ENCODE data around the gene SUPT20HL1. TPM values are rescaled to one million over a fixed set of nuclear protein-coding genes. Genes with fewer than 3 reads are reported as not detected.
A peak's percentile ranks its signal among the peaks of the same experiment; 100 is the strongest.

SUPT20HL1 gene
- total RNA-seq, 4 donors from 2014 or later = 1.6 TPM; not detected in 3

DNA sequence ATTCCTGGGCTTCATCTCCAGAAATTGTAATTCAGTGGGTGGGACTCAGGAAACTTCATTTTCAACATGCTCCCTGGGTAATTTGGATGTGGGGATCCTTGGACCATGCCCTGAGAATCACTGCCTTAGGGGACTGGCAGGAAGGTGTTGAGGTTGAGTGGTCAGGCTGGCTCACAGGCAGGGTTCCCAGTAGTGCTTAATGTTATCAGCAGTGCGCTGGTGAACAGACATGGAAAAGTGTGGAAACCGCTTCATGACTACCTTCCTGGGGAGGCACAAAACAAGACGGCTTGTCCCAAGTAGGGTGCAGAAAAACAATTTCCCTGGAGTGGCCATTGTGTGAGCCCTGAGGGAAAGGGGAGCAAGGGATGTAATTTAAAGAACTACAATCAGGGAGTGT, 31.4 kb downstream of the SUPT20HL1 start:
- intact Hi-C loops (cut with DNase I; ENCODE audit: low total_unique reads) = no loop called here
- TF ChIP-seq POLR2A (IDR thresholded peaks at IDR 0.05) = no peak
- TF ChIP-seq, protein P1, sequence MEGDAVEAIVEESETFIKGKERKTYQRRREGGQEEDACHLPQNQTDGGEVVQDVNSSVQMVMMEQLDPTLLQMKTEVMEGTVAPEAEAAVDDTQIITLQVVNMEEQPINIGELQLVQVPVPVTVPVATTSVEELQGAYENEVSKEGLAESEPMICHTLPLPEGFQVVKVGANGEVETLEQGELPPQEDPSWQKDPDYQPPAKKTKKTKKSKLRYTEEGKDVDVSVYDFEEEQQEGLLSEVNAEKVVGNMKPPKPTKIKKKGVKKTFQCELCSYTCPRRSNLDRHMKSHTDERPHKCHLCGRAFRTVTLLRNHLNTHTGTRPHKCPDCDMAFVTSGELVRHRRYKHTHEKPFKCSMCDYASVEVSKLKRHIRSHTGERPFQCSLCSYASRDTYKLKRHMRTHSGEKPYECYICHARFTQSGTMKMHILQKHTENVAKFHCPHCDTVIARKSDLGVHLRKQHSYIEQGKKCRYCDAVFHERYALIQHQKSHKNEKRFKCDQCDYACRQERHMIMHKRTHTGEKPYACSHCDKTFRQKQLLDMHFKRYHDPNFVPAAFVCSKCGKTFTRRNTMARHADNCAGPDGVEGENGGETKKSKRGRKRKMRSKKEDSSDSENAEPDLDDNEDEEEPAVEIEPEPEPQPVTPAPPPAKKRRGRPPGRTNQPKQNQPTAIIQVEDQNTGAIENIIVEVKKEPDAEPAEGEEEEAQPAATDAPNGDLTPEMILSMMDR (IDR thresholded peaks at IDR 0.05) = no peak

DNA sequence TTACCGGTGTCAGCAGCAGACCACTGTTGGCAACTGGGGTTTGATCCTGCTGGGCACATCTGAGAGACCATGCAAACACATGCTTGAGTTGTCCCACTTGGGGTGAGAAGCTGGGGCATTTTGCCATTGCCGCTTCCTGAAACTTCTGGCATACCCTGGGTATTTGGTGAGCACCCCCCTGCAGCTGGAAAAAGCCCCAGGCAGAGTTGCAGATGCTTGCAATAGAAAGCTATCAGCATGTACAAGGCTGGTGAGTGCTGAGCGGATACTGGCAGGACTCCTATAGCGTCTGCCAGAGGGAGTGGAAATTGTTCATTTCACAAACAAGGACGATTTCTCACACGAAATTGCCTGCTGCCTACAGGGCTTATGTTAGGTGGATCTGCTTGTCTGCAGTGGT, 32.3 kb downstream of the SUPT20HL1 start:
- no peak overlapping the region for H3K27ac ChIP-seq
- no peaks in the 10 kb centered on the region for H3K27me3 ChIP-seq
- no peaks in the 10 kb centered on the region for H3K36me3 ChIP-seq
- no peak overlapping the region for H3K4me3 ChIP-seq
- no peaks in the 10 kb centered on the region for H3K9me3 ChIP-seq
- TF ChIP-seq, protein P1 (IDR thresholded peaks at IDR 0.05) = no peak
- TF ChIP-seq POLR2A (IDR thresholded peaks at IDR 0.05) = no peak
- intact Hi-C loops (cut with DNase I; ENCODE audit: low total_unique reads) = no loop called here
- H3K4me1 ChIP-seq = no peaks in the 10 kb centered on the region
- DNase-seq = no peak

More for the DNA sequence above, 31.4 kb downstream of the SUPT20HL1 start:
- no peaks in the 10 kb centered on the region for H3K27me3 ChIP-seq
- H3K4me3 ChIP-seq = no peak overlapping the region
- H3K9me3 ChIP-seq = no peaks in the 10 kb centered on the region
- no peaks in the 10 kb centered on the region for H3K4me1 ChIP-seq
- DNase-seq = no peak
- no peak overlapping the region for H3K27ac ChIP-seq
- no peaks in the 10 kb centered on the region for H3K36me3 ChIP-seq

DNA sequence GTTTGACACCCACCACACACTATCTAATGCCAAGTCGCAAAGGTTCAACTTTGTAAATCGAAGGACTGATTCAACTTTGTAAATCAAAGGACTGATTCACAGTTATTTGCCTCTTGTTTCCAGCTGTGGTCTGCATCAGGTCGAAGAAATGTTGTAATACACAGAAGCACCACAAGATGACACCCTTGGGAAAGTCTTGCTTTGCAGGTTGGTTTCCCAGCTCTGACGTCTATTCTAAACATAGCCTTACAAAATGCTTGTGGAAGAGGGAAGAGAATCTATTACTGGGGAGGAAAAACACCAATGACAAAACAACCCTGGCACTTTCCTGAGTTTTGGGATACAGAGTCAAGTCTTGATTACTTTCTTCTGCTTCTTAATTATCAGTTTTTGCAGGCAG, 35.3 kb downstream of the SUPT20HL1 start:
- Histone ChIP-seq H3K36me3 (no peaks in the 10 kb centered on the region), H3K27me3 (no peaks in the 10 kb centered on the region), H3K9me3 (no peaks in the 10 kb centered on the region), H3K4me3 (no peak overlapping the region), H3K27ac (peak overlapping the region; percentile 27 to 49), H3K4me1 (no peaks in the 10 kb centered on the region)
- intact Hi-C loops (cut with DNase I; ENCODE audit: low total_unique reads) = no loop called here
- TF ChIP-seq, protein P1 (IDR thresholded peaks at IDR 0.05) = peak; percentile 68 to 85 (median 74)
- no peak for TF ChIP-seq POLR2A (IDR thresholded peaks at IDR 0.05)
- peak; percentile 27 to 52 for DNase-seq

DNA sequence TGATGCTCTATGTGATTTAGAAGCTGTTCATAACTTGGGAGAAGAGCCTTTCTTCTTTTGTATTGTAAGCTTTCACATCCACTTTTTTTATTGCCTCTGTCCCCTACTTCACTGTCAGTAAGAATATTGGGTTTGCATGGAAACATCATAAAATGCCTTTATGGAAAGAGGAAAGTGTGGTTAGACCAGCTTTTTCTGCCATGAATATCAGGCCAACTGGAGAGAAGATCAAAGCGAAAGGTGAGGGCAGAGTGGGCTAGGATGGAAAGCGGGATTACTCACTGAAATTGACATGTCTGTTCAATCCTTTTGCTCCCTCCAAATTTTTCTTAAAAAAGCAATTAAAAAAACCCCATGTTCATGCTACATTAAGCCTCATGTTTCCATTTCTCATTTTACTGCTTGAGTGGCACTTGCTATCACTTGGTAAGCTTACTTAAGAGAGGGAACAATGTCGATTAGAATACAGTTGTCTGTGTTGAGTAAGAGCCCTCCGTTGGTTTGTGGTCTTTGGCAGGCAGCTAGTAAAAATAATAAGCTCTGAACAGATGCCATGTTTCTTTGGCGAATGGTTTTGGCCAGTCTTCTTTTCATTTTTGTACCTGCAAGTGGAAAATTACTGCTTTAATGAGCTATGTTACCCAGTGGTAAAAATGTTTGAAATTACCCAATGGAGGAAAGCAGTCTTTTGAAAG, 35.9 kb downstream of the SUPT20HL1 start:
- Histone ChIP-seq H3K4me1 (no peaks in the 10 kb centered on the region), H3K9me3 (no peaks in the 10 kb centered on the region), H3K27me3 (no peaks in the 10 kb centered on the region), H3K36me3 (no peaks in the 10 kb centered on the region), H3K27ac (peak overlapping the region; percentile 27 to 49), H3K4me3 (no peak overlapping the region)
- DNase-seq = no peak
- intact Hi-C loops (cut with DNase I; ENCODE audit: low total_unique reads) = no loop called here
- TF ChIP-seq, protein P1 (IDR thresholded peaks at IDR 0.05) = no peak
- TF ChIP-seq POLR2A (IDR thresholded peaks at IDR 0.05) = no peak

DNA sequence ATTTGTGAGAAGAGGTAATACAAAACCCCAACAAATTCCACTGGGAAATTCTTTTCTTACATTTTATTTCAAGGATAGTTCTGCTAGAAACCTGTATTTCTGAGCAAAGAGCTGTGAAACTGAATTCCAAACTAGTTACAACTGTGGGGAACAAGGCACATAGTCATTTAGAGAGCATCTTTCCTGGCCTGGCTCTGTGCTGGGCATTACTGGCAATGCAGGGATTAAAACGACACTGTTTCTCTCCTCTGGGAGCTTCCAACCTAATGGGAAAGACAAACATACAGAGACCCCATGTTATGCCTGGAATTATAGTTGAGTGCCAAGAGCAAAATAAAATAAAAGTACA, 36.5 kb downstream of the SUPT20HL1 start:
- intact Hi-C loops (cut with DNase I; ENCODE audit: low total_unique reads) = no loop called here

More for the DNA sequence above, 36.5 kb downstream of the SUPT20HL1 start:
- Histone ChIP-seq H3K9me3 (no peaks in the 10 kb centered on the region), H3K36me3 (no peaks in the 10 kb centered on the region), H3K4me1 (no peaks in the 10 kb centered on the region), H3K27ac (peak overlapping the region in 1 of 2 donors; percentile 49), H3K27me3 (no peaks in the 10 kb centered on the region), H3K4me3 (no peak overlapping the region)
- no peak for TF ChIP-seq POLR2A (IDR thresholded peaks at IDR 0.05)
- TF ChIP-seq, protein P1 (IDR thresholded peaks at IDR 0.05) = no peak
- no peak for DNase-seq
